ENCODE measurements around the gene CDK5RAP1.

The CDK5RAP1 gene

DNA sequence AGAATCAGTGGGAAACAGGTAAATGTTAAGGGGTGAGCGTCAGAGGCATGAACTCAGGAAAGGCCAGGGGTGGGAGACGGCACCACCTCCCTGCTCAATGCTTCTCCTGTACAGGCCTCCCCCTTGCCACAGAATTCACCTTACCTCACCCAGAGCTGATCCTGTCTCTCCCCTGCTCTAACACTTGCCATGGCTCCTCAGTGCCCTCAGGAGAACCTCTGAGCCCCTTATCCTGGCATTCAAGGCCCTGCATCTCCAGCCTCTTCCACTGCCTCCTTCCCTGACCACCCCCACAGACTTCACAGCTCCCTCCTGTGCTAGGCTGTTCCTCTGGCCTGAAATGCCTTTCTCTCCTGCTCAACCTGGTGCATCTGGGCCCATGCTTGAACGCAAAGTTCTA, 84.4 kb downstream of the CDK5RAP1 start:
- ATAC-seq: no peak
- TF ChIP-seq ZNF70 (CRISPR knock-in tag; IDR thresholded peaks at IDR 0.05) (no peak), GLIS3 (CRISPR knock-in tag; IDR thresholded peaks at IDR 0.05) (no peak), ISL1 (CRISPR knock-in tag; IDR thresholded peaks at IDR 0.05) (no peak), CSDC2 (CRISPR knock-in tag; IDR thresholded peaks at IDR 0.05) (no peak), ZC3H10 (CRISPR knock-in tag; IDR thresholded peaks at IDR 0.05) (no peak), TOX (CRISPR knock-in tag; IDR thresholded peaks at IDR 0.05; ENCODE audit: borderline replicate concordance) (no peak)
- TF ChIP-seq, protein P1, sequence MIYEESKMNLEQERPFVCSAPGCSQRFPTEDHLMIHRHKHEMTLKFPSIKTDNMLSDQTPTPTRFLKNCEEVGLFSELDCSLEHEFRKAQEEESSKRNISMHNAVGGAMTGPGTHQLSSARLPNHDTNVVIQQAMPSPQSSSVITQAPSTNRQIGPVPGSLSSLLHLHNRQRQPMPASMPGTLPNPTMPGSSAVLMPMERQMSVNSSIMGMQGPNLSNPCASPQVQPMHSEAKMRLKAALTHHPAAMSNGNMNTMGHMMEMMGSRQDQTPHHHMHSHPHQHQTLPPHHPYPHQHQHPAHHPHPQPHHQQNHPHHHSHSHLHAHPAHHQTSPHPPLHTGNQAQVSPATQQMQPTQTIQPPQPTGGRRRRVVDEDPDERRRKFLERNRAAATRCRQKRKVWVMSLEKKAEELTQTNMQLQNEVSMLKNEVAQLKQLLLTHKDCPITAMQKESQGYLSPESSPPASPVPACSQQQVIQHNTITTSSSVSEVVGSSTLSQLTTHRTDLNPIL (CRISPR knock-in tag; IDR thresholded peaks at IDR 0.05; ENCODE audit: low read depth): no peak

DNA sequence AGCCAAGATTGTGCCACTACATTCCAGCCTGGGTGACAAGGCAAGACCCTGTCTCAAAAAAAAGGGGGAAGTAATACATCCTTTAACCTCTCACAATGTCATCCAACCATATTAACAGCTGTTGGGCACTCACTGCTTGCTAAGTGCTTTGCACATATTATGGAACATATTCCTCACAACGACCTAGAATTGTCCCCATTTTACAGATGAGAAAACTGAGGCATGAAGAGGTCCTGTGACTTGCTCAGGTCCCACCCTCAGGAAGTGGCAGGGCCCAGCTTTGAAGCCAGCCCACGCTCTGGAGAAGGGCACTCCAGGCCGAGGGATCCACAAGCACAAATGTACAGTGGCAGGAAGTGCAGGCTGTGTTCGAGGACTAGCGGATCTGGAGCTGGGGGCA, 85.0 kb downstream of the CDK5RAP1 start:
- TF ChIP-seq CSDC2 (CRISPR knock-in tag; IDR thresholded peaks at IDR 0.05): no peak
- TF ChIP-seq ZFP3 (CRISPR knock-in tag; IDR thresholded peaks at IDR 0.05): no peak
- TF ChIP-seq TCF4 (CRISPR knock-in tag; IDR thresholded peaks at IDR 0.05; ENCODE audit: borderline replicate concordance): no peak
- TF ChIP-seq, protein P2, sequence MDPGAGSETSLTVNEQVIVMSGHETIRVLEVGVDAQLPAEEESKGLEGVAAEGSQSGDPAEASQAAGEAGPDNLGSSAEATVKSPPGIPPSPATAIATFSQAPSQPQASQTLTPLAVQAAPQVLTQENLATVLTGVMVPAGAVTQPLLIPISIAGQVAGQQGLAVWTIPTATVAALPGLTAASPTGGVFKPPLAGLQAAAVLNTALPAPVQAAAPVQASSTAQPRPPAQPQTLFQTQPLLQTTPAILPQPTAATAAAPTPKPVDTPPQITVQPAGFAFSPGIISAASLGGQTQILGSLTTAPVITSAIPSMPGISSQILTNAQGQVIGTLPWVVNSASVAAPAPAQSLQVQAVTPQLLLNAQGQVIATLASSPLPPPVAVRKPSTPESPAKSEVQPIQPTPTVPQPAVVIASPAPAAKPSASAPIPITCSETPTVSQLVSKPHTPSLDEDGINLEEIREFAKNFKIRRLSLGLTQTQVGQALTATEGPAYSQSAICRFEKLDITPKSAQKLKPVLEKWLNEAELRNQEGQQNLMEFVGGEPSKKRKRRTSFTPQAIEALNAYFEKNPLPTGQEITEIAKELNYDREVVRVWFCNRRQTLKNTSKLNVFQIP (CRISPR knock-in tag; IDR thresholded peaks at IDR 0.05; ENCODE audit: borderline replicate concordance, low read depth): no peak
- TF ChIP-seq ZC3H10 (CRISPR knock-in tag; IDR thresholded peaks at IDR 0.05): no peak
- no peak for TF ChIP-seq PPARA (CRISPR knock-in tag; IDR thresholded peaks at IDR 0.05; ENCODE audit: borderline replicate concordance)
- no peak for TF ChIP-seq ESRRG (CRISPR knock-in tag; IDR thresholded peaks at IDR 0.05)
- TF ChIP-seq, protein P3, sequence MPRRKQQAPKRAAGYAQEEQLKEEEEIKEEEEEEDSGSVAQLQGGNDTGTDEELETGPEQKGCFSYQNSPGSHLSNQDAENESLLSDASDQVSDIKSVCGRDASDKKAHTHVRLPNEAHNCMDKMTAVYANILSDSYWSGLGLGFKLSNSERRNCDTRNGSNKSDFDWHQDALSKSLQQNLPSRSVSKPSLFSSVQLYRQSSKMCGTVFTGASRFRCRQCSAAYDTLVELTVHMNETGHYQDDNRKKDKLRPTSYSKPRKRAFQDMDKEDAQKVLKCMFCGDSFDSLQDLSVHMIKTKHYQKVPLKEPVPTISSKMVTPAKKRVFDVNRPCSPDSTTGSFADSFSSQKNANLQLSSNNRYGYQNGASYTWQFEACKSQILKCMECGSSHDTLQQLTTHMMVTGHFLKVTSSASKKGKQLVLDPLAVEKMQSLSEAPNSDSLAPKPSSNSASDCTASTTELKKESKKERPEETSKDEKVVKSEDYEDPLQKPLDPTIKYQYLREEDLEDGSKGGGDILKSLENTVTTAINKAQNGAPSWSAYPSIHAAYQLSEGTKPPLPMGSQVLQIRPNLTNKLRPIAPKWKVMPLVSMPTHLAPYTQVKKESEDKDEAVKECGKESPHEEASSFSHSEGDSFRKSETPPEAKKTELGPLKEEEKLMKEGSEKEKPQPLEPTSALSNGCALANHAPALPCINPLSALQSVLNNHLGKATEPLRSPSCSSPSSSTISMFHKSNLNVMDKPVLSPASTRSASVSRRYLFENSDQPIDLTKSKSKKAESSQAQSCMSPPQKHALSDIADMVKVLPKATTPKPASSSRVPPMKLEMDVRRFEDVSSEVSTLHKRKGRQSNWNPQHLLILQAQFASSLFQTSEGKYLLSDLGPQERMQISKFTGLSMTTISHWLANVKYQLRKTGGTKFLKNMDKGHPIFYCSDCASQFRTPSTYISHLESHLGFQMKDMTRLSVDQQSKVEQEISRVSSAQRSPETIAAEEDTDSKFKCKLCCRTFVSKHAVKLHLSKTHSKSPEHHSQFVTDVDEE (CRISPR knock-in tag; IDR thresholded peaks at IDR 0.05): no peak
- no peak for TF ChIP-seq ZNF70 (CRISPR knock-in tag; IDR thresholded peaks at IDR 0.05)
- no peak for TF ChIP-seq BACH2 (CRISPR knock-in tag; IDR thresholded peaks at IDR 0.05; ENCODE audit: borderline replicate concordance)
- TF ChIP-seq, protein P4, sequence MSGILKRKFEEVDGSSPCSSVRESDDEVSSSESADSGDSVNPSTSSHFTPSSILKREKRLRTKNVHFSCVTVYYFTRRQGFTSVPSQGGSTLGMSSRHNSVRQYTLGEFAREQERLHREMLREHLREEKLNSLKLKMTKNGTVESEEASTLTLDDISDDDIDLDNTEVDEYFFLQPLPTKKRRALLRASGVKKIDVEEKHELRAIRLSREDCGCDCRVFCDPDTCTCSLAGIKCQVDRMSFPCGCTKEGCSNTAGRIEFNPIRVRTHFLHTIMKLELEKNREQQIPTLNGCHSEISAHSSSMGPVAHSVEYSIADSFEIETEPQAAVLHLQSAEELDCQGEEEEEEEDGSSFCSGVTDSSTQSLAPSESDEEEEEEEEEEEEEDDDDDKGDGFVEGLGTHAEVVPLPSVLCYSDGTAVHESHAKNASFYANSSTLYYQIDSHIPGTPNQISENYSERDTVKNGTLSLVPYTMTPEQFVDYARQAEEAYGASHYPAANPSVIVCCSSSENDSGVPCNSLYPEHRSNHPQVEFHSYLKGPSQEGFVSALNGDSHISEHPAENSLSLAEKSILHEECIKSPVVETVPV (CRISPR knock-in tag; IDR thresholded peaks at IDR 0.05): no peak
- TF ChIP-seq TOX (CRISPR knock-in tag; IDR thresholded peaks at IDR 0.05; ENCODE audit: borderline replicate concordance): no peak
- no peak for TF ChIP-seq ZNF565 (CRISPR knock-in tag; conservative IDR thresholded peaks at IDR 0.05; ENCODE audit: low read depth)
- TF ChIP-seq ISL1 (CRISPR knock-in tag; IDR thresholded peaks at IDR 0.05): no peak
- TF ChIP-seq, protein P5, sequence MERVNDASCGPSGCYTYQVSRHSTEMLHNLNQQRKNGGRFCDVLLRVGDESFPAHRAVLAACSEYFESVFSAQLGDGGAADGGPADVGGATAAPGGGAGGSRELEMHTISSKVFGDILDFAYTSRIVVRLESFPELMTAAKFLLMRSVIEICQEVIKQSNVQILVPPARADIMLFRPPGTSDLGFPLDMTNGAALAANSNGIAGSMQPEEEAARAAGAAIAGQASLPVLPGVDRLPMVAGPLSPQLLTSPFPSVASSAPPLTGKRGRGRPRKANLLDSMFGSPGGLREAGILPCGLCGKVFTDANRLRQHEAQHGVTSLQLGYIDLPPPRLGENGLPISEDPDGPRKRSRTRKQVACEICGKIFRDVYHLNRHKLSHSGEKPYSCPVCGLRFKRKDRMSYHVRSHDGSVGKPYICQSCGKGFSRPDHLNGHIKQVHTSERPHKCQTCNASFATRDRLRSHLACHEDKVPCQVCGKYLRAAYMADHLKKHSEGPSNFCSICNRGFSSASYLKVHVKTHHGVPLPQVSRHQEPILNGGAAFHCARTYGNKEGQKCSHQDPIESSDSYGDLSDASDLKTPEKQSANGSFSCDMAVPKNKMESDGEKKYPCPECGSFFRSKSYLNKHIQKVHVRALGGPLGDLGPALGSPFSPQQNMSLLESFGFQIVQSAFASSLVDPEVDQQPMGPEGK (CRISPR knock-in tag; IDR thresholded peaks at IDR 0.05; ENCODE audit: borderline replicate concordance): no peak
- TF ChIP-seq SNAI2 (CRISPR knock-in tag; IDR thresholded peaks at IDR 0.05): no peak
- no peak for TF ChIP-seq OSR1 (CRISPR knock-in tag; IDR thresholded peaks at IDR 0.05)
- ATAC-seq: no peak

DNA sequence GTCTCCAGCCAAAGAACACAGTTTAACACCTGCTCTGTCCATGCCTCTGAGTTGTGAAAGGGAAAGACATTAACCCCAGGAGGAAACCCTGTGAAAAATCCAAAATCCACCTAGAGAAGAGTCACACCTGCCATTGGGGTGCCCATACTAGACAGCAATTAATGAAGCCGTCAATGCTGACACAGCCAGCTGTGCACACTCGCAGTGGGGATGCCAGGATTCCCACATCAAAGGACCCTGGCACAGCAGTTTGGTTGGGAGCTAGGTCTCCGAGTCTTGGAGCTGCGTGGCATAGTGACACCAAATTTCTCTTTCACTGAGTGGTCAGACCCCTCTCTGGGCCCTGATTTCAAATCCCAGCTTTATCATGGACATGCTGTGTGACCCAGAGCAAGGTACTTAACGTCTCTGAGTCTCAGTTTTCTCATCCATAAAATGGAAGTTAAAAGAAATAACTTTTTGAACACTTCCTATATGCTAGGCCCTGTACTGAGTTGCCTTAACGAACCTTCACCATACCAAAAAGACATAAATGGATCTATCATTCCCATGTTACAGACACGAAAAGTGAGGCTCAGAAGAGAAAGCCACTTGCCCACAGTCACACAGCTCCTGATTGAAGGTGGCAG, 87.5 kb downstream of the CDK5RAP1 start:
- TF ChIP-seq ZNF565 (CRISPR knock-in tag; conservative IDR thresholded peaks at IDR 0.05; ENCODE audit: low read depth): no peak
- no peak for TF ChIP-seq RARB (CRISPR knock-in tag; IDR thresholded peaks at IDR 0.05)
- no peak for TF ChIP-seq ZC3H10 (CRISPR knock-in tag; IDR thresholded peaks at IDR 0.05)
- TF ChIP-seq, protein P3 (CRISPR knock-in tag; IDR thresholded peaks at IDR 0.05): no peak
- TF ChIP-seq, protein P1 (CRISPR knock-in tag; IDR thresholded peaks at IDR 0.05; ENCODE audit: low read depth): no peak
- no peak for TF ChIP-seq GLIS3 (CRISPR knock-in tag; IDR thresholded peaks at IDR 0.05)
- no peak for TF ChIP-seq TCF4 (CRISPR knock-in tag; IDR thresholded peaks at IDR 0.05; ENCODE audit: borderline replicate concordance)
- TF ChIP-seq, protein P4 (CRISPR knock-in tag; IDR thresholded peaks at IDR 0.05): no peak
- no peak for TF ChIP-seq ZFP30 (CRISPR knock-in tag; IDR thresholded peaks at IDR 0.05)
- TF ChIP-seq ZNF70 (CRISPR knock-in tag; IDR thresholded peaks at IDR 0.05): no peak
- no peak for TF ChIP-seq PPARA (CRISPR knock-in tag; IDR thresholded peaks at IDR 0.05; ENCODE audit: borderline replicate concordance)
- no peak for TF ChIP-seq ISL1 (CRISPR knock-in tag; IDR thresholded peaks at IDR 0.05)
- TF ChIP-seq SNAI2 (CRISPR knock-in tag; IDR thresholded peaks at IDR 0.05): no peak
- no peak for ATAC-seq
